Anterior cingulate cortex (tissue), 58 donors: ENCODE measurements around the gene TMEM135.
"Not testable (repeated sequence)": the region's sequence is repeated elsewhere in the genome, so short reads cannot be mapped to it uniquely, and the experiment has no call there.

Source experiments
- DNase-seq, 58 donors: peaks; one replicate each; lab custom pipeline; 2025; lab: John Stamatoyannopoulos, UW

The TMEM135 gene

DNA sequence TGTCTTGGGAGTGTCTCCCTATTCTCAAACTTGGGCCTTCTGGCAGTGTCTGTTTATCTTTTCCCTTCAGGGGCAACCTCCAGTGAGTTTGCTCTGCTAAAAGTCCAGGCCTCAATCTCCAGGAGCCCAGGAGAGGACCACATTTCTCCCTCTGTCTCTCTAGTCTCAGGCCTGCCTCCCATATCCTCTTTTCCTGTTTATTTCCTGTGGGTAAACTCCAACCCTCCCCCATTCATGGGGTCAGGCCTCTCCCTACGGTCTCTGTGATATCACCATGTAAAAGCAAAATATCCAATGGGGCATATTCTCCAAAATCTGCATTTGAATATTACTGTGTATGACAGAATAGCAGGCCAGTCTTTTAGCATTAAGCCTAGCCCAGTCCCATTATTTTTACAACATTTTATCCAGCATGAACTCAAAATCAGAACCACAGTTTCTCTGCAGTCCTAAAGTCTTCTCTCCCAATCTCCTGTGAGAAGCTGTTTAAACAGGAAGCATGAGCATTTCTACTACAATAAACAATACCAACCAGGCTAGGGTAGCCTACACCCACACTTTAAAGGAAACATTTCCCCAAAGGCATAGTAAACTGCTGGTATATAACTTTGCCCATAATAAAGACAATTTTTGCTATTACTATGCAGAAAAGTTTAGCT is 18.0 kb upstream of the TMEM135 start:
- DNase-seq, result no peak

DNA sequence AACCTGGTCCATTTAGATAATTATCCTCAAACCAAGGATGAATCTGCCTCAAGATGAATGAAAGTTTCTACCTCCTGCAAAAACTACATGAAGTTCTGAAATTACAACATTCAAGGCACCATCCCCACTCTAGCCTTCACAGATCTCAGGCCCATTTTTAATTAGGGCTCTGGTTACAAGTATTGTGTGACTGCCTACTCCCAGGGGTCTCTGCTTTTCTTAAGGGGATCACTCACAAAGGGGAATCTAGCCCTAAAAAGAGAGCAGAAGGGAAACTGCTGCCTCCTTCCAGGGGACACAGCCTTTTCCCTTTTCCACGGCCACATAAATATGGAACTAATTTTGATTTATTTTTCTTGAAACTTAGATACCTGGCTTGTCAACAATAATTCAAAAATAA is 17.4 kb upstream of the TMEM135 start:
- no peak for DNase-seq

DNA sequence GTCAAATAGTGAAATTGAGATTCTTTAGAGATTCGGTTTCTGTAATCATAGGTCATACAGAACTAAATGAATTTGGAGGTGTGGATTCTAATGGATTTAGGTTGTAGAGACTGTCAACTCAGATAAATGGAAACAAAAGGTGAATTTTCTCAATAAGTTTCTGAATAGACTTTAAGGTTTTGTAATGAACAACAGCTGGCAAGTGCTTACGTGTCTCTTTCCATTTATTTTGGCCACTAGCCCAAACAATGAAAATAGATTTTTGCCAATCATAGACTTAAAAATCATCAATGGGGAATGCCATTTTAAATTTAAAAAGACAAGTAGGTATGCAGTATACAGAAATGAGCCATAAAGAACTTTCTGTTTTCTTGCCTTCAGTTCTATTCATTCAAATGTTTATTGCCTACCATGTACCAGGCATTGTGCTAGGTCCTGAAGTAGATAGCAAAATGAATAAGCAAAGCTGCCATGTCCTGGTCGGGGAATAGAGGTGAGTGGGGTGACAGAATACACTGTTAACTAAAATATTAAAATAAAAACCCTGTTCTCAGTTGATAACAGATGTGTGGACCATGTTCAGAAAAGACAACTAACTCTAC is 16.9 kb upstream of the TMEM135 start:
- DNase-seq, result no peak

DNA sequence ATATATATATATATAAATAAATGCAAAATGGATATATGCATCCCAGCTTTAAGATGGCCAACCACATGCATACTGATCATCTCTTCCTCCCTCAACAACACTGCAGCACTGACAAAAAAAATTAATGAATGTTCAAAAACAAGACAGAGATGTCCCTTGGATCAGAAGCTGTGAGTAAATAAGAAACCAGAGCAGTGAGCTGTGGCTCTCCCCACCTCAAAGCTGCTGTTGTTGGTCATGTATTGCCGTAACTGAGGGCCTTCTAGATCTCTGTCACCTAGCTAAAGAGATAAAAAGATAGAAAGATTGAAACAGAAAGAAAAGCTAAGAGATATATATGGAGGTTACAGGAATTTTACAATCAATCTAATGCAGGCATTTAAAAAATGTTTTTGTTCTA is 15.5 kb upstream of the TMEM135 start:
- DNase-seq, result no peak

DNA sequence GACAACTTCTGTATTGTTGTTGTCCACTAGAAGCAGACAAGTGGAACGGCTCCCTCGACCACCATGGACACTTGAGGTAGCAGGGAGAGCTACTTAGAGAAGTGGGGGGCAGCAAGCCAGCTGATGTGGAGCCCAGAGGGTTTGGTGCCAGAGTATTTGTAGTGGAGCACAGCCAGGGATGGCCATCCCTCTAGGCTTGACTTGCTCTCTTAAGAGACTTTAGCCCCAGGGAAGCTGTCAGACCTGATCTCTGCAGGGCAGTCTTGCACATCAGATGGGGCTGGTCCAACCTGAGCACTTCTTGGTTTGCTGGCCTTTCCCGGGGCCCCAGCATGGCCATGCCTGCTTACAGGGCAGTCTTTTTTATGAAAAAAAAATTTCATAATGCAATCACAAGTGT is 15.0 kb upstream of the TMEM135 start:
- DNase-seq, result no peak

DNA sequence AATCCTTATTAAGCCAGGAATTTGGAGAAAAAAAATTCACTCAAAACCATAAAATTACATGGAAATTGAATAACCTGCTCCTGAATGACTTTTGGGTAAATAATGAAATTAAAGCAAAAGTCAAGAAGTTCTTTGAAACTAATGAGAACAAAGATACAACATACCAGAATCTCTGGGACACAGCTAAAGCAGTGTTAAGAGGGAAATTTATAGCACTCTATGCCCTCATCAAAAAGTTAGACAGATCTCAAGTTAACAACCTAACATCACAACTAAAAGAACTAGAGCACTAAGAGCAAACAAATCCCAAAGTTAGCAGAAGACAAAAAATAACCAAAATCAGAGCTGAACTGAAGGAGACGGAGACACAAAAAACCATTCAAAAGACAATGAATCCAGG is 11.3 kb upstream of the TMEM135 start:
- DNase-seq, result not testable (repeated sequence)

DNA sequence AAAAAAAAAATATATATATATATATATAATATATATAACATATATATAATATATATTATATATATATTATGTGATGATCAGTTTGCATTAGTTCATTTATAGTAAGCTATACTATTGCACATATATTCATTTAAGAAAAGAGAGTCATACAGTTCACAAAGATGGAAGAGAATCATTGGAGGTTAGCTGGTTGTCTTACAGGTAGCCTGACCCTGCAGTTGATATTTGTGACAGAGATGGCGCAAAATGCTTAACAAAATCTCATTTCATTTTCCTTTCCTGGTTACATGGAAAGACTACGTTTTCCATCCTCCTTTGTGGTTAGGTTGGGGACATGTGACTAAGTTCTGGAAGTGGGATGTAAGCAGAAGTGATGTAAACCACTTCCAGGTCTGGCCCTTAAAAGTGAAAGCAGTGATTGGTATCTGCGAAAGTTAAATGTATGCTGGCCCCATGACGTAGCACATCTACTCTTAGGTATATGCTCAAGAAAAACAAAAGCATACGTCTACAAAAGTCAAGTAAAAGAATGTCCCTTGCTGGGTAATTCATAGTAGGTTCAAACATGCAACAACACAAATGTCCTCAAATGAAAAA is 7.2 kb upstream of the TMEM135 start:
- no peak for DNase-seq

DNA sequence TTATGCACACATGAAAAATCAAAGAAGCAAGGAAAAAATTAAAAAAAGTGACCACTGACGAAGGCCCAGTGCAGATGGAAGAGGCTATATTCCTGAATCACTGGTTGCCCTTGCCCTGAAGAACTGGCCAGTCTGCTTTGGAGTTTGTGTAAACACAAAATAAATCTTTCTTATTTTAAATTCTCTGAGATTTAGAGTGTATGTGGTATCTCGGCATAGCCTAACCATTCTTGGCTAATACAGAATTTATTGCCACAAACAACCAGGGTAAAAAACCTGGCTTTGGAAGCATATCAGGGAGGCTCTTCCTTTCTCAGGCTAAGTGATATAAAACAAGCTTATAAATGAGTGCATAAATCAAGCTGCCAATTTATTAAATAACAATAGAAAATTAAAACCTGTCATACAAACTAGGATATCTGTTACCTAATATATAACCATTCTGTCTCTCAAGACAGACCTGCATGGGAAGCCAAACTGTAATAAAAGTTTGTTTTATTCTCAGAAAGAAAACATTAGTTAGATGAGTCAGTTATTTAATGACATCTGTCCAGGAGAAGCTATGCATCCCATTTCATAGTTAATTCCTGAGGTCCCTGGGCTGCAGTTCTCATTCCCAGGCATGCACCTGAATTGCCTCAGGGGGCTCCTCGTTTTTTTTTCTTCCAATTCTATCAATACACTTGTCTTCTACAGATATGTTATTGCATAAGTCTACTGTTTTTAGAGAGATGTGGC is 6.1 kb upstream of the TMEM135 start:
- no peak for DNase-seq

DNA sequence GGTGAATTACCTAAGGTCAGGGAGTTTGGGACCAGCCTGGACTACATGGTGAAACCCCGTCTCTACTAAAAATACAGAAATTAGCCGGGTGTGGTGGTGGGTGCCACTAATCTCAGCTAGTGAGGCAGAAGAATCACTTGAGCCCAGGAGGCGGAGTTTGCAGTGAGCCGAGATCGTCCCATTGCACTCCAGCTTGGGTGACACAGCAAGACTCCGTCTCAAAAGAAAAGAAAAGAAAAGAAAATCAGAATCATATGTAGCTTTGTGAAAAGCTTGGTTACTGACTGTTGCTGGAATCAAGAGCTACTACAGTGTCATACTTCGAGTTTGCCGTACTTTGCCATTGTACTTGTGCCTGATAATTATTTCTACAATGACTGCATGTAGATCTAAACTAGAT is 4.2 kb upstream of the TMEM135 start:
- DNase-seq, result no peak

DNA sequence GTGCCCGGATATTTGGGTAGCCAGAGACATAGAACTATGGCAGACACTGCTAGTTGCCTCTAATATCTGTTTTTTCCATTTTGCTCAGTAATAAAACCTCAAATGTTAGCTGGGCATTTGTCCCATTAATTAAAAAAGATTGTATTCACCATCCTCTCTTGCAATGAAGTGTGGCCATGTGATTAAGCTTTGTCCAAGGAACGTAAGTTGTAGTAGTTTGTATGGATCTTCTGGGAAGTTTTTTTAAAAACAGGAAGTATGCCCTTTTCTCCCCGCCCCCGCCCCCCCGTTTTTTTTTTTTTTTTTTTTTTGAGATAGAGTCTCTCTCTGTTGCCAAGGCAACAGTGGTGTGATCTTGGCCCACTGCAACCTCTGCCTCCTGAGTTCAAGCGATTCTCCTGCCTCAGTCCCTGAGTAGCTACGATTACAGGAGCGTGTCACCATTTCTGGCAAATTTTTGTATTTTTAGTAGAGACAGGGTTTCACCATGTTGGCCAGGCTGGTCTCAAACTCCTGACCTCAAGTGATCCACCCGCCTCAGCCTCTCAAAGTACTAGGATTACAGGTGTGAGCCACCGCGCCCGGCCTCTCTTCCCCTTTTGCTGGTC is 1.7 kb upstream of the TMEM135 start:
- DNase-seq, result no peak

DNA sequence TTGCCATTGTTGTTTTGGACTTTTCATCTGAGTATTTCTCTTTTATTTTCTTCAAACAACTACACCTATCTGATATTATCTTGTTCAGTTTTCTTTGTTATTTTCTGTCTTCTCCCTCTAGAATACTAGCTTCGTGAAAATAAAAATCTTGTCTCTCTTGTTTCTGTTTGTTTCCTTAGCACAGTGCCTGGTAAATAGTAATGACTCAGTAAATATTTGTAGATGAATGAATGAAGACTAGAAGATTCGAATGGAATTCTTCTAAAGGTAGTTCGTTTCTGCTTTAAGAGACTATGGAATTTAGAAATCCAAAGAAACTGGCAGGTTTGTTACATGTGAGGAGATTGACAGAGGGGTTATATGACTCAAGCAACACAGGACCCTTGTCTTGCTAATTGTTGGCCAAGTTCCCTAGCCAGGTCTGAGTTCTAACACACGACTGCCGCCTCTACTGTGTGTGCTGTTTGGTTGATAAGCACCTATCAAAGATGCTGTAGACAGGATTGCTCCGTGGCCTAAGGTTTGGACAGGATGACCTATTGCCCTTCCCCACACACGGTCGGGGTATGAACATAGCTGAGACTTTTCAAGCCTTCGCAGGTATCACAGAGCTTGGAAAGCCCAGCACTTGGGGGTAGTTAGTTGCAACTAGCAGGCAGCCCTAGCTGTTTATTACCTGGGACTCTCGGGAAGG is 831 bp upstream of the TMEM135 start:
- DNase-seq, result peak in 9 of 58 donors; percentile 3 to 60 (median 47)

DNA sequence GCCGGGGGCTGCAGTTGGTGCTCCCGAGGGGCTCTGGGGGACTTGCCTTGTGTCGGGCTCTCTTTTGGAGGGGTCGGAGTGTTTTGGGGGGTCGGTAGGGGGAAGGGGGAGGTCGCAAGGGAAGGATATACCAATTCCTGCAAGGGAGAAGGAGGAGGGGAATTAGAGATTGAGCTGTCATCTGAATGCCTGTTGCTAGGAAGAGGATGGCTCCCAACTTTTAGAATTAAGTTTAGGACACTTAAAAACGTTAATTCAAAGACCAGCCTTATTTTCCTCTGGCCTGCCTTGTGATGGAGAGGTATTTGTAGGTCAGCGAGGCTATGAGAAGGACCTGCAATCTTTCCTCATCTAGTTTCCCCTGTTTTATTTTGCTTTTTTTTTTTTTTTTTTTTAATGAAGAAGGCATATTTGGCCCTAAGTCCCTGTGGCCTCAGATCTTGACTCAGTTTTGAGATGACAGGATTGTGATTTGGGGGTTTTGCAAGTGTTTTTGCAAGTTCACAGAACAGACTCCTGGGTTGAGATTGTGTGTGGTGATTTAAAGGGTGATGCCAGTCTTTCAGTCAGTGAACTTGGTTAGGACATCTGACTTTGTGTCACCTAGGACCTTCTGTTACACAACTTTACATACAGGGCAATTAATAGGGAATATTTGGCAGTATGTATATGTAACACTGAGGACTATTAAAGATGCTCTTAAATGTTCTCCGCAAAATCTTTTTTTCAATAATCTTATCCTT is 672 bp downstream of the TMEM135 start:
- no peak for DNase-seq

DNA sequence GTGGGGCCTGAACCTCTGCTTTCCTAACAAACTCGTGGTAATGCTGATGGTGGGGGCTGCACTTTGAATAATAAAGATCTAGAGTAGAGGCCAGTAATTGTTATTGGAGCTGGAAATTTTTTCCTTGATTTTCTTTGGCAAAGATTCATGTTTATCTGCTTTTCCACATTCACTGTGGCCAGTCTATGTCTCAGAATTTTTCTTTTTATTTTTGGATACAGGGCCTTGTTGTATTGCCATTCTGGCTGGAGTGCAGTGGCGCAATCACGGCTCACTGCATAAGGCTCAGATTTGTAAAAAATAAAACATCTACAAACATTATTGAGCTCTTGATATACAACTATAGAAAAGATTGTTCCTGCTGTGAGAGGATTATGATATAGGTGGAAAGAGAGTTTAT is 1.6 kb downstream of the TMEM135 start:
- DNase-seq, result no peak

DNA sequence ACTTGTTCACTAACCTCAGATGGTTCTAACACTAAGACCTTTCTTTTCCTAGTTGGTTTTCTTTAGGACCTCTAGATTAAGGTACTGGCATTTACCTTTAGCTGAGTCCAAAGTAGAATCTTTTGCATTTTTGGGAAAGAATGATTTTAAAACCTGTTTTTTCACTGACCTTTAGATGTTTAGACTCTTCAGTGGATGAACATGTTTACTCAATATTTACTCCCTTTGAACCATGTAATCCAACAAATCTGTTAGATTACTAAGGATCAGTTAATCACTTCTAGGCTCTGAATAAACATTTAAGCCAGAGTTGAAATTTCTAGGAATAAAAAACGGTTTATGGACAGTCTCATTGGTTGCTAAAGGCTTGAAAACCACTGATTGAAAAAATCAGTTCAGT is 6.2 kb downstream of the TMEM135 start:
- no peak for DNase-seq

DNA sequence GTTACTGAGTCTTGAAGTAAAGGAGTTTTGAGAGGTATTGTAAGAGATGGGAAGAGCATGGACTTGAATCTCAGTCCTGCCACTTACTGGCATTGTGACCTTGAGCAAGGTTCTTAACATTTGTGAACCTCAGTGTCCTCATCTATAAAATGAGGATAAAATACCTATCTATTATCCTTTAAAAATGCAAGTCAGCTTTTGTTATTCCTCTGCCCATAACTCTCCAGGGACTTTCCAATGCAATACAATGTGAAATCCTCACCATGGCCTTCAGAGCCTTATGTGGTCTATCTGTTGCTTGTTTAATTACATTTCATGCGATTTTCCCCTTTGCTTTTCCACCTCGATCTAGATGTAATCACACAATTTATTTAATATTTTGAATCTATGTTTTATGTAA is 9.1 kb downstream of the TMEM135 start:
- no peak for DNase-seq

DNA sequence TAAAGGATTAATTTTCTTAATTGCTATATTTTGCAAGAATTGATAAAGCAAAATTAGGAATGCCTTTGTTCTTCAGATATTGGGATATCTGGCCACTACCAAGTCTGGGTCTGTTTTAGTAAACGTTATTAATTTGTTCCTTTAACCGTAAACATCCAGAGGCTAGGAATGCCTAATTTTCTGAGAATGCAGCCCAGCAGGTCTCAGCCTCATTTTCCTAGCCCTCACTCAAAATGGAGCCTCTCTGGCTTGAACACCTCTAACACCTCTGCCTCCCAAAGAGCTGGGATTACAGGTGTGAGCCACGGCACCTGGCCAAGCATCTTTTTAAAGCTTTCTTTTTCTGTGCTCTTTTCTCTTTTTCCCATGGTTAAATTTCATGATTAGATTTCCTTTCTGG is 18.4 kb downstream of the TMEM135 start:
- no peak for DNase-seq

DNA sequence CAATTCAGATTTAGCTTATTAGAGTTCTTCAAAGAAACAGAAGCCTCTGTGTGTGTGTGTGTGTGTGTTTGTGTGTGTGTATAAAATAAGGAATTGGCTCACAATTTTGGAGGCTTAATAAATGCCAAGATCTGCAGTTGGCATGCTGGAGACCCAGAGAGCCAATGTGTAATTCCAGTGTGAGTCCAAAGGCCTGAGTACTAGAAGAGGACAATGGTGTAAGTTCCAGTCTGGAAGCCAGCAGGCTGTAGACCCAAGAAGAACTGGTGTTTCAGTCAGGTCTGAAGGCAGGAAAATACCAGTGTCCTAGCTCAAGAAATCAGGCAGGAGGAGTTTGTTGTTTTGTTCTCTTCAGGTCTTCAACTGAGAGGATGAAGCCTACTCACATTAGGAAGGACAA is 20.0 kb downstream of the TMEM135 start:
- no peak for DNase-seq

DNA sequence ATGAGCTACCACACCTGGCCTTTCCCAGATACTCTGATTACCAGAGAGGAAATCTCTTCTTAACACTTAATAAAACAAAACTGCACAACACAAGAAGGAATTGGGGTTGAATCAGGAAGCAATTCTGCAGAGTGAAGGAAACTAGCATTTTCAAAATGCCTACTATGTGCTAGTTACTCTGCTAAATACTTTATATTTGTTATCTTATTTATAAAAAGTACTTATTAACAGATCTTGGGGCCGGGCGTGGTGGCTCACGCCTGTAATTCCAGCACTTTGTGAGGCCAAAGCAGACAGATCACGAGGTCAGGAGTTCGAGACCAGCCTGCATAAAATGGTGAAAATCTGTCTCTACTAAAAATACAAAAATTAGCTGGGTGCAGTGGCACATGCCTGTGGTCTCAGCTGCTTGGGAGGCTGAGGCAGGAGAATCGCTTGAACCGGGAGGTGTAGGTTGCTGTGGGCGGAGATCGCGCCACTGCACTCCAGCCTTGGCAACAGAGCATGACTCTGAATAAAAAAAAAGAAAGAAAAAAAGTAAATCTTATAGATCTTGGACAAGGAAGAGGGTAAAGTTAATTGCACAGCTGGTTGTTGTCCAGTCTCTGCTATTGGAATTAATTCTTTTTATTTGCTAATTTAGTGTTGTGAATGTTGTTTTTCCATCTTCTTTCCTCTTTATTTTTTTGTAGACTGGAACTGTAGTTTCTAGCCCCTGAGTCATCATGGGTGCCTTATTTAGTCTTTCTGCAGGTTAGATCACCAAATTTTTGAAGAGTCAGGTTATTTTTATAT is 22.1 kb downstream of the TMEM135 start:
- no peak for DNase-seq

DNA sequence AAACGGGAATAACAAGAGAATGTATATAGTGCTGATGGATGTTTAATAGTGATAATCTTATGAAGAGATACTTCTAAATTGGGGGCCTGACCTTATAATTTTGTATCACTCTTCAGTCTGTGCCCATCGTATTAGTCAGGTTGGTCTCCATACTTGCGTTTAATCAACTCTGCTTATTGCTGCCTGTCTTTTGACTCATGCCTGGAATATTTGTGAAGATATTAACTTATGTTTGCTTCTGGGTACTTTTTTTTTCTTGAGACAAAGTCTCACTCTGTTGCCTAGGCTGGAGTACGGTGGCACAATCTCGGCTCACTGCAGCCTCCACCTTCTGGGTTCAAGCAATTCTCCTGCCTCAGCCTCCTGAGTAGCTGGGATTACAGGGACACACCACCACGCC is 24.0 kb downstream of the TMEM135 start:
- DNase-seq, result no peak
